Esophagus squamous epithelium (tissue), 5 donors: ENCODE measurements around the gene BTNL2. TPM values are rescaled to one million over a fixed set of nuclear protein-coding genes. Genes with fewer than 3 reads are reported as not detected.
"Not testable (repeated sequence)": the region's sequence is repeated elsewhere in the genome, so short reads cannot be mapped to it uniquely, and the experiment has no call there.

Experiments
- DNase-seq: peaks from one replicate; lab custom pipeline; 2025; lab: John Stamatoyannopoulos, UW
- H3K27ac ChIP-seq, 4 donors: fragments of 200-600 bp; sonication (generic); one replicate each; pipeline ENCODE4 v1.5.1; 2016 to 2019; ENCODE audit warnings: mild to moderate bottlenecking in 1 of 4
- H3K27me3 ChIP-seq, 4 donors: fragments of 200-600 bp; sonication (generic); 1 replicate in 3 of 4; 2 replicates in 1 of 4; pipeline versions ENCODE4 v1.5.1 to v1.6.0; 2017 to 2021; ENCODE audit warnings: antibody characterized with exemption in 1 of 4
- H3K36me3 ChIP-seq, 3 donors: fragments of 200-600 bp; sonication (generic); one replicate each; pipeline ENCODE4 v1.5.1; 2016 to 2019
- H3K4me1 ChIP-seq, 3 donors: fragments of 200-600 bp; sonication (generic); one replicate each; pipeline ENCODE4 v1.5.1; 2017 to 2019
- H3K4me3 ChIP-seq, 4 donors: fragments of 200-600 bp; sonication (generic); 1 replicate in 3 of 4; 2 replicates in 1 of 4; pipeline ENCODE4 v1.5.1; 2016 to 2019; ENCODE audit warnings: mild to moderate bottlenecking in 2 of 4, moderate library complexity in 1 of 4
- H3K9me3 ChIP-seq, 3 donors: fragments of 200-600 bp; sonication (generic); one replicate each; pipeline ENCODE4 v1.5.1; 2016 to 2019
- POLR2A ChIP-seq, 4 donors: fragments of 450-650 bp; IDR thresholded peaks; one replicate each; pipeline ENCODE4 v1.6.1; 2017; ENCODE audit warnings: antibody characterized with exemption in 4 of 4, mild to moderate bottlenecking in 4 of 4, moderate library complexity in 3 of 4
- WGBS, 2 donors: methylation state at CpG; one replicate each; pipeline ENCODE4 v1.1.5; 2018; 5-methylcytosine and 5-hydroxymethylcytosine counted together
- intact Hi-C: fragments of 100-400 bp; cut with DNase I; formaldehyde crosslinking; loops from one replicate; pipeline ENCODE4 v1.15.0; 2022
- small RNA-seq, 4 donors: library from RNA; depleted of rRNA; stranded (forward); fragments of <200 nt; gene quantifications; one replicate each; pipeline ENCODE3, GENCODE V24; 2016
- total RNA-seq, 4 donors: library from RNA; depleted of rRNA; stranded (reverse); fragments of >200 nt; gene quantifications; one replicate each; pipeline ENCODE4 v1.1.0, GENCODE V29; 2016
- TF ChIP-seq, protein P1 (sequence below), 6 experiments: fragments of 450-650 bp in 4 of 6; fragments of 200-600 bp in 2 of 6; sonication (generic) in 2 of 6; IDR thresholded peaks; one replicate each; pipeline ENCODE4 v1.5.1; 2016 to 2019; ENCODE audit warnings: antibody characterized with exemption in 6 of 6, mild to moderate bottlenecking in 4 of 6, moderate library complexity in 4 of 6
- donor health status: DM: yes; HTN: yes; CAD: no.

BTNL2 gene
- total RNA-seq, 4 donors from 2014 or later: not detected

DNA sequence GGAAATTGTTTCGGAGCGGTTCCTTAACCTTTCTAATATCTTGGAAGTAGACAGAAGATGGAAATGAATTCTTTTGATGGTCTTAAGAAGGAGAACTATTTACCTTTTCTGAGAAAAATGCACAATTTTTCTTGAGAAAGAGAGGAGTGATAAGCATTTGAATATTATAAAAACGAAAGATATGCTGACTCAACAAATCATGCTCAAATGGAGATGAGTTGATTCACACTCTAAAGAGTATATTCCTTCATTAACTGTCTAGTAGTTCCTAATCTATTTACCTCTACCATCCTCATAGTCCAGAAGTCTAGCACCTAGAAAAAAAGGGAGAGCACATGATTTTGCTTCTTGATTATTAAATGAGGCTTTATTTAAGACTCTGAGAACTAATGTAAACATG, 39.3 kb downstream of the BTNL2 start:
- 82 to 85% methylated on average over 3 of the region's 3 CpGs for WGBS, 2 donors
- no peaks in the 10 kb centered on the region for H3K36me3 ChIP-seq
- no peak overlapping the region for H3K4me3 ChIP-seq
- intact Hi-C loops: no loop called here
- DNase-seq: no peak
- H3K4me1 ChIP-seq: no peaks in the 10 kb centered on the region
- TF ChIP-seq POLR2A (IDR thresholded peaks at IDR 0.05): no peak
- TF ChIP-seq, protein P1, sequence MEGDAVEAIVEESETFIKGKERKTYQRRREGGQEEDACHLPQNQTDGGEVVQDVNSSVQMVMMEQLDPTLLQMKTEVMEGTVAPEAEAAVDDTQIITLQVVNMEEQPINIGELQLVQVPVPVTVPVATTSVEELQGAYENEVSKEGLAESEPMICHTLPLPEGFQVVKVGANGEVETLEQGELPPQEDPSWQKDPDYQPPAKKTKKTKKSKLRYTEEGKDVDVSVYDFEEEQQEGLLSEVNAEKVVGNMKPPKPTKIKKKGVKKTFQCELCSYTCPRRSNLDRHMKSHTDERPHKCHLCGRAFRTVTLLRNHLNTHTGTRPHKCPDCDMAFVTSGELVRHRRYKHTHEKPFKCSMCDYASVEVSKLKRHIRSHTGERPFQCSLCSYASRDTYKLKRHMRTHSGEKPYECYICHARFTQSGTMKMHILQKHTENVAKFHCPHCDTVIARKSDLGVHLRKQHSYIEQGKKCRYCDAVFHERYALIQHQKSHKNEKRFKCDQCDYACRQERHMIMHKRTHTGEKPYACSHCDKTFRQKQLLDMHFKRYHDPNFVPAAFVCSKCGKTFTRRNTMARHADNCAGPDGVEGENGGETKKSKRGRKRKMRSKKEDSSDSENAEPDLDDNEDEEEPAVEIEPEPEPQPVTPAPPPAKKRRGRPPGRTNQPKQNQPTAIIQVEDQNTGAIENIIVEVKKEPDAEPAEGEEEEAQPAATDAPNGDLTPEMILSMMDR (IDR thresholded peaks at IDR 0.05): no peak
- no peaks in the 10 kb centered on the region for H3K27me3 ChIP-seq
- no peak overlapping the region for H3K27ac ChIP-seq
- no peaks in the 10 kb centered on the region for H3K9me3 ChIP-seq

DNA sequence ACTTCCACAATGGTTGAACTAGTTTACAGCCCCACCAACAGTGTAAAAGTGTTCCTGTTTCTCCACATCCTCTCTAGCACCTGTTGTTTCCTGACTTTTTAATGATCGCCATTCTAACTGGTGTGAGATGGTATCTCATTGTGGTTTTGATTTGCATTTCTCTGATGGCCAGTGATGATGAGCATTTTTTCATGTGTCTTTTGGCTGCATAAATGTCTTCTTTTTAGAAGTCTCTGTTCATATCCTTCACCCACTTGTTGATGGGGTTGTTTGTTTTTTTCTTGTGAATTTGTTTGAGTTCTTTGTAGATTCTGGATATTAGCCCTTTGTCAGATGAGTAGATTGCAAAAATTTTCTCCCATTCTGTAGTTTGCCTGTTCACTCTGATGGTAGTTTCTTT, 47.8 kb downstream of the BTNL2 start:
- whole genome bisulfite sequencing, 2 donors: 44 to 55% methylated on average over 1 of the region's 1 CpG
- H3K4me1 ChIP-seq, DNase-seq, H3K9me3 ChIP-seq, H3K36me3 ChIP-seq, H3K27ac ChIP-seq, intact Hi-C loops, H3K4me3 ChIP-seq, H3K27me3 ChIP-seq: not testable (repeated sequence)

DNA sequence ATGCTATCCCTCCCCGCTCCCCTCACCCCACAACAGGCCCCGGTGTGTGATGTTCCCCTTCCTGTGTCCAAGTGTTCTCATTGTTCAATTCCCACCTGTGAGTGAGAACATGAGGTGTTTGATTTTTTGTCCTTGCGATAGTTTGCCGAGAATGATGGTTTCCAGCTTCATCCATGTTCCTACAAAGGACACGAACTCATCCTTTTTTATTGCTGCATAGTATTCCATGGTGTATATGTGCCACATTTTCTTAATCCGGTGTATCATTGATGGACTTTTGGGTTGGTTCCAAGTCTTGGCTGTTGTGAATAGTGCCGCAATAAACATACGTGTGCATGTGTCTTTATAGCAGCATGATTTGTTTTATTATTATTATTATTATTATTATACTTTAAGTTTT, 48.4 kb downstream of the BTNL2 start:
- DNase-seq, H3K4me3 ChIP-seq, H3K27ac ChIP-seq, intact Hi-C loops, H3K36me3 ChIP-seq, H3K27me3 ChIP-seq, H3K4me1 ChIP-seq, H3K9me3 ChIP-seq: not testable (repeated sequence)
- WGBS, 2 donors: 69 to 71% methylated on average over 8 of the region's 8 CpGs

- Histone ChIP-seq H3K27ac (no peak overlapping the region), H3K4me3 (no peak overlapping the region), H3K4me1 (no peaks in the 10 kb centered on the region), H3K27me3 (no peaks in the 10 kb centered on the region), H3K9me3 (no peaks in the 10 kb centered on the region), H3K36me3 (no peaks in the 10 kb centered on the region)
- WGBS, 2 donors: 70 to 89% methylated on average over 1 of the region's 1 CpG
- intact Hi-C loops: no loop called here
- TF ChIP-seq POLR2A (IDR thresholded peaks at IDR 0.05): no peak
- TF ChIP-seq, protein P1 (IDR thresholded peaks at IDR 0.05): no peak
- no peak for DNase-seq
Measured at GRCh38 chr6:32355018-32355417, 52.0 kb downstream of the BTNL2 start.

DNA sequence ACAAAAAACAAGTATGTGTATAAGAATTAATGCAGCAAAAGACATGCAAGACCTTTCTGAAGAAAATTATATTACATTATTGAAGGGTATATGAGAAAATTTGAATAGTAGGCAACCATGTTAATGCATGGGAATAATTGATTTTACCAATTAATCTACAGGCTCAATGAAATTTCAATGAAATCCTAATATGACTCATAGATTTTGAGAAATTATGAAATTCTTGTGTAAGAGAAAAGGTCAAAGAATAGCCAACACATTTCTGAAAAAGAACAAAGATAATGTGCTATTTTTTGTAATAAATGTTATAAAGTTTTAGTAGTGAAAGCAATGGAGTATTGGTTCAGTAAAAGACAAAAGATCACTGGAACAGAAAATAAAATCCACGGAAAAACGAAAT, 53.6 kb downstream of the BTNL2 start:
- Histone ChIP-seq H3K9me3 (no peaks in the 10 kb centered on the region), H3K4me3 (no peak overlapping the region), H3K27ac (no peak overlapping the region), H3K27me3 (no peaks in the 10 kb centered on the region), H3K4me1 (no peaks in the 10 kb centered on the region), H3K36me3 (no peaks in the 10 kb centered on the region)
- TF ChIP-seq, protein P1 (IDR thresholded peaks at IDR 0.05): no peak
- no peak for TF ChIP-seq POLR2A (IDR thresholded peaks at IDR 0.05)
- WGBS, 2 donors: 83 to 93% methylated on average over 2 of the region's 2 CpGs
- DNase-seq: no peak
- intact Hi-C loops: no loop called here

Small RNA genes within 50 kb of the gene (small RNA-seq; reads per million reads assigned to genes)
- gene RNU6-603P: 0 reads per million in 4 donors

Other genes starting within 250 kb of the BTNL2 start
- gene EGFL8, start 242.6 kb downstream of the BTNL2 start, total RNA-seq: 10 to 100 TPM in 2 of 4 donors, 1 to 10 TPM in 2; 4.8 to 15.1 (median 8.2) TPM
- gene AGPAT1, start 231.1 kb downstream of the BTNL2 start, total RNA-seq: 10 to 100 TPM; 17.6 to 34.0 (median 19.1) TPM
- gene RNF5, start 228.8 kb downstream of the BTNL2 start, total RNA-seq: 10 to 100 TPM; 20.8 to 59.0 (median 40.8) TPM
- gene AGER, start 222.9 kb downstream of the BTNL2 start, total RNA-seq: 1 to 10 TPM in 3 of 4 donors, under 1 TPM in 1; 0.59 to 1.7 (median 1.4) TPM
- gene PBX2, start 217.0 kb downstream of the BTNL2 start, total RNA-seq: 10 to 100 TPM; 27.1 to 40.2 (median 28.9) TPM
- gene GPSM3, start 214.5 kb downstream of the BTNL2 start, total RNA-seq: 10 to 100 TPM in 2 of 4 donors, 1 to 10 TPM in 2; 1.6 to 14.1 (median 6.5) TPM
- 10 to 100 TPM in 1 of 4 donors, 1 to 10 TPM in 3; 4.7 to 13.2 (median 5.9) TPM for gene NOTCH4, start 183.1 kb downstream of the BTNL2 start, total RNA-seq
- not detected for gene TSBP1, start 35.3 kb downstream of the BTNL2 start, total RNA-seq
- gene HLA-DRA, start 32.7 kb upstream of the BTNL2 start, total RNA-seq: 100 to 1,000 TPM in 2 of 4 donors, 10 to 100 TPM in 2; 26.0 to 440 (median 115) TPM
- gene HLA-DRB5, start 123.1 kb upstream of the BTNL2 start, total RNA-seq: 1 to 10 TPM in 2 of 4 donors, under 1 TPM in 1, not detected in 1; 0.19 to 8.4 (median 7.7) TPM
- gene HLA-DRB1, start 182.7 kb upstream of the BTNL2 start, total RNA-seq: 10 to 100 TPM in 3 of 4 donors, 1 to 10 TPM in 1; 3.7 to 68.8 (median 22.4) TPM
- gene HLA-DQA1, start 230.2 kb upstream of the BTNL2 start, total RNA-seq: 1 to 10 TPM in 3 of 4 donors, under 1 TPM in 1; 0.31 to 9.0 (median 5.1) TPM